ENCODE results near the gene LDB2. TPM values are rescaled to one million over a fixed set of nuclear protein-coding genes. Genes with fewer than 3 reads are reported as not detected.

Gene LDB2
- total and polyA plus RNA-seq, 5 experiments from 2014 or later: 0.38 TPM; not detected in 4

DNA sequence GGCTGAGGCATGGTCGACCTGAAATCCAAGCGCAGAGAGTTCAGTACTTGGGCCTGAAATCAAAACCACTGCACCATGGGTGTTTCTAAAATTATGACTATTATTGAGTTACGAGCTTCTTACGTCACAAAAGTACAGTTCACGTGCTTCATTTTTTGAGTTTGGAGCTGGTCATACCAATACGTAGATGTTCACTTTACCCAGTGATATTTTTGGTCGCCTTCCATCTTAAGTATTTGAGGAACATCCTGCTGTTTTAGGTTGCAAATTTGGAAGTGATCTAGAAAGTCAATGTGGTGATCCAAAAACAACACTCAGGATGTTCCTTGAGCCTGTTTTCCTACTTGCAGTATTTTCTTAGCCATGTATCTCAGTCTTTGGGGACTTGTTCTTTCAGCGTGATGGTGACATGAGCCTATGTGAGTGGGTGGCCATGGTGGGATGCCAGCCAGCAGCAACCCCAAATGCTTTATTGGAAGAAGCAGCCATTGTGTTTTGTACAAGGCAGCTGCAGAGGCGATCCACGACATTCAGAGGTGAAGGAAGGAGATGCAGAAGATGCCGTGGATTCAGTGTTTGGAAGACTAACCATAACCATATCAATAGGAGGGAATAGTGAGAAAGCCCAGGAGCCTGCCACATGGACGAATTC is 28.7 kb downstream of the LDB2 start:
- Mint-ChIP-seq H3K36me3 (no peaks in the 10 kb centered on the region), H3K27ac (no peak overlapping the region), H3K4me3 (no peak overlapping the region), H3K27me3 (no peaks in the 10 kb centered on the region), H3K9me3 (no peaks in the 10 kb centered on the region), H3K4me1 (peaks cover 0 to 2% (median 0%) of the 10 kb centered on the region in 4 donors)
- DNase-seq (no peak), ATAC-seq (no peak)
- POLR2A ChIA-PET: no interaction called here

DNA sequence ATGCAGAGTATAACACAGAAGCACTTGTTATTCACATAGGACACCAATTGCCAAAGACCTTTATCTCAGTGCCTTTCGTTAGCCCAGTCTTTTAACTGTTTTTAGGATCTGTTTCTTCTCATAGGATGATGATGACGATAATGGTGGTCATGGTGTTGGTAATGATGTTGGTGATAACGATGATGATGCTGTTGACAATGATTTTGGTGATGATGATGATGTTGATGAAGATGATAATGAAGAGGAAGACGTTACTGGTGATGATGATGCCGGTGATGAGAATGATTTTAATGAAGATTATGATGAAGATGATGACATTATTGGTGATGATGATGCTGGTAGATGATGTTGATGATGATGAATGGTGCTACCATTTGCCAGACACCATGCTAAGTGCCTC is 29.8 kb downstream of the LDB2 start:
- Mint-ChIP-seq H3K9me3 (peaks cover 0 to 2% (median 0%) of the 10 kb centered on the region in 9 donors), H3K4me3 (no peak overlapping the region), H3K36me3 (no peaks in the 10 kb centered on the region), H3K4me1 (peaks cover 0 to 2% (median 0%) of the 10 kb centered on the region in 4 donors), H3K27ac (no peak overlapping the region), H3K27me3 (no peaks in the 10 kb centered on the region)
- ATAC-seq (no peak), DNase-seq (no peak)
- POLR2A ChIA-PET: no interaction called here

DNA sequence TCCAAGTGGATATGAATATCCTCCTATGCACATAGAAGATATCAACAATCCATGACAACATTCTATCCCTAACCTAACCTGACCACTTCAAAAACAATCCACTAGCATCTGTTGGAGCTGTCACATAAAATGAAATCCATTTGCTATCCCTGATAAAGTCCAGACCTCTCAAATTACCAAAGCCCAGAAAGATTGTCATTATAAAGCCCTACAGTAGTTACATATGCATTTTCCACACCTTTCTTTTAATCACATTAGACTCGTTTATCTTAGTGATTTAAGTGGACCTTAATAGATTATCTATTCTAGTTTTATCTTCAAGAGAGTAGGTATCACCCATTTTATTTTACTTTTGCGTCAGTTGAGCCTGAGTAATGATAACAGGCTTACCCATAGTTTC is 30.6 kb downstream of the LDB2 start:
- Mint-ChIP-seq H3K27ac (no peak overlapping the region), H3K4me3 (no peak overlapping the region), H3K36me3 (no peaks in the 10 kb centered on the region), H3K4me1 (peaks cover 0 to 2% (median 0%) of the 10 kb centered on the region in 4 donors), H3K27me3 (no peaks in the 10 kb centered on the region), H3K9me3 (peaks cover 0 to 2% (median 0%) of the 10 kb centered on the region in 9 donors)
- POLR2A ChIA-PET: no interaction called here
- no peak for ATAC-seq
- no peak for DNase-seq

DNA sequence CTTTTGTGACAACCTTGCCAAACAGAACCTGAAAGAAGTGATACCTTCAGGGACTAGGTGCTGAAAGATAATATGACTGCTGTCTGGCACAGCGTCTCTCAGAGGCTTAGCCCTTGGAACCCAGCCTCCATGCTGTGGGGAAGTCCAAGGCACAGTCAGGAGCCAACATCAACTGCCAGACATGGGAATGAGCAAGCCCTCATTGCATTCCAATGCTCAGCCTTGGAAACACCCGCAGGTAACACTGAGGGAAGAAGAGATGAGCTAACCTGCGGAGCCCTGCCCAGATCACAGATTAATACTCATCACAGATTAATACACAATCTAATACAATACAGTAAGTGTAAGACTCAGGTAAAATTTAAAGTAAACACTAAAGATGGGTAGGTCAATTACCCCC is 31.5 kb downstream of the LDB2 start:
- peaks cover 0 to 2% (median 0%) of the 10 kb centered on the region in 9 donors for H3K9me3 Mint-ChIP-seq
- H3K27ac Mint-ChIP-seq: no peak overlapping the region
- POLR2A ChIA-PET: no interaction called here
- peaks cover 0 to 2% (median 0%) of the 10 kb centered on the region in 4 donors for H3K4me1 Mint-ChIP-seq
- no peak overlapping the region for H3K4me3 Mint-ChIP-seq
- no peaks in the 10 kb centered on the region for H3K27me3 Mint-ChIP-seq
- DNase-seq (no peak), ATAC-seq (no peak)
- no peaks in the 10 kb centered on the region for H3K36me3 Mint-ChIP-seq

DNA sequence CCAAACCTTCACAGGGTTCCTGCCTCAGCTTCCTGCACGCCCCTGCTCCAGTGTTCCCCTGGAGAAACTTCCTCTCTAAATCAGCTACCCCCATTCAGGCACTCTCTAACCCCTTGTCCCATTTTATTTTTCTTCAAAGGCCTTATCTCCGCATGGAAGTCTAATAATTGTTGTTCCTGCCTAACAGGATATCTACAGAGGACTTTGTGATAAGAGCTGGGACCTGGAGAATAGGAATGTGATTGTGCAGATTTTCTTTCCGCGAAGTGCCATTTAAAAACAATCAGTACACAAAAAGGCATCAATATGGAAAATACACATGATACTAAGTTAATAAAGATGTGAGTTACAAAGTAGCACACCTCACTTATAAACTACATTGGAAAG is 32.6 kb downstream of the LDB2 start:
- Mint-ChIP-seq H3K36me3 (no peaks in the 10 kb centered on the region), H3K4me1 (peaks cover 0 to 2% (median 0%) of the 10 kb centered on the region in 4 donors), H3K27ac (no peak overlapping the region), H3K4me3 (no peak overlapping the region), H3K27me3 (peaks cover 0 to 3% (median 0%) of the 10 kb centered on the region in 5 donors), H3K9me3 (peaks cover 0 to 2% (median 0%) of the 10 kb centered on the region in 9 donors)
- DNase-seq (no peak), ATAC-seq (no peak)
- POLR2A ChIA-PET: no interaction called here

DNA sequence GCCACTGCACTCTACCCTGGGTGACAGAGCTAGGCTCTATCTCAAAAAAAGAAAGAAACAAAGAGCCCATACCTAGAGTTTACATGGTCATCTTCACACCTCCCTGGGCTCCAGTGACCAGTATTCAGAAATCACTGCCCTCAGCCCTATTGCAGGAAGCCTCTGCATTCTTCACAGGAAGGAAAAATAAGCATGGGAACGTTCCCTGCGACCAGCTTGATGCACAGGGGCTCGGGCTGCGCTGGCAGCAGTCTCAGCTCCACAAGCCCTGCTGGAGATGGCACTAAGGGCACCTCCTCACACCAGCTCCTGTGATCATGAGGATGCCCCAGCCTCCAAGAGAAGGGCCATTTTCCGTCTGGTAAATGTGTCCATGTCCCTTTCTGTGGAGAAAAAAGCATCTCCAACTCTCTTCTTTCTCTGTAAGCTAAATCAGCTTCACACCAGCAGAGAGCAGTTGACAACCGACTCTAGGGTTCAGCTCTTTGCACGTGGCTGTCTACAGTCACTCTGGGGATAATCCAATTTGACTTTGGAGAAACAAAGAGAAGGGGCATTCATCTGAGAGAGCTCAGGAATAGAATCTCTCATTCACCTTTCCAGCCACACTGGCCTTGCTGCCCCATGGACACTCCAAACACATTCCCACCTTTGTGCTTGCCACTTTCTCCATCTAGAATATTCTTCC is 33.1 kb downstream of the LDB2 start:
- no peaks in the 10 kb centered on the region for H3K36me3 Mint-ChIP-seq
- no peak overlapping the region for H3K4me3 Mint-ChIP-seq
- ATAC-seq (no peak), DNase-seq (no peak)
- POLR2A ChIA-PET: no interaction called here
- no peak overlapping the region for H3K27ac Mint-ChIP-seq
- H3K4me1 Mint-ChIP-seq: peaks cover 0 to 2% (median 0%) of the 10 kb centered on the region in 4 donors
- peaks cover 0 to 2% (median 0%) of the 10 kb centered on the region in 9 donors for H3K9me3 Mint-ChIP-seq
- peaks cover 0 to 3% (median 0%) of the 10 kb centered on the region in 5 donors for H3K27me3 Mint-ChIP-seq

DNA sequence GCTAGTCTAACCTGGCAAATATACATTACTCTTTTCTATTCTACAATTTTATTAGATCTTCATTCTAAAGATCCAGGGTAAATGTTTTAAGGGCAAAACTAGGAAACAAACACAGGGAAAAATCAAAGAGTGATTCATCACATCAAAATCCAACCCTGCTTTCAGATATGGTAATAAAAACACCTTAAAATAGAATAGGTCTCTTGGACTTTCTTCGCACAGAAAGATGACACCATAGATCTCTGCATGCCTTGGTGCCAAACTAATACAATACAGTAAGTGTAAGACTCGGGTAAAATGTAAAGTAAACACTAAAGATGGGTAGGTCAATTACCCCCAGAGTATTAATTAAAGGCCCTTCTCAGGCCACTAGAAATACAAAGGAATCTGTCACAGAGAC is 34.2 kb downstream of the LDB2 start:
- Mint-ChIP-seq H3K36me3 (no peaks in the 10 kb centered on the region), H3K27ac (no peak overlapping the region), H3K9me3 (peaks cover 0 to 2% (median 0%) of the 10 kb centered on the region in 9 donors), H3K4me1 (peaks cover 0 to 2% (median 0%) of the 10 kb centered on the region in 4 donors), H3K27me3 (peaks cover 0 to 3% (median 0%) of the 10 kb centered on the region in 5 donors), H3K4me3 (no peak overlapping the region)
- DNase-seq (no peak), ATAC-seq (no peak)
- POLR2A ChIA-PET: no interaction called here

DNA sequence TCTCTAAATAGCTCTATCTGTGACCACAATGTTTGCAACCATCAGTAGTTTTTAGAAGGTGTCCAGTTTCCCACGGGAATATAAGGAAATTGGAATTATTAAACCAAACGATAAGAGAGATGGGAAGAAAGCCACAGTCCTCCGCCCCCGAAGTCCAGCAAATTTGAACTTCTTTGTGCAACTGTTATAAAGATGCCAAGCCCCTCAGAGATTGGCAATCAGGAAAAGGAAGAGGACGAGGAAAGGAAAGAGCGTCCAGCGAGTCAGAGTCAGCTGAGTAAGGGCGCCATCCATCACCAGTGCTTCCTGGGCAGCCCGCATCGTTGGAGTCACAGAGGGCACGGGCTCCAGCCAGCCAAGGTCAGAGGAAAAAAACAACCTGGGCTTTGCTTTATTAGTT is 35.7 kb downstream of the LDB2 start:
- no peak overlapping the region for H3K27ac Mint-ChIP-seq
- ATAC-seq (no peak), DNase-seq (no peak)
- H3K36me3 Mint-ChIP-seq: no peaks in the 10 kb centered on the region
- no peak overlapping the region for H3K4me3 Mint-ChIP-seq
- H3K9me3 Mint-ChIP-seq: peaks cover 0 to 2% (median 0%) of the 10 kb centered on the region in 9 donors
- H3K27me3 Mint-ChIP-seq: peaks cover 0 to 3% (median 0%) of the 10 kb centered on the region in 5 donors
- POLR2A ChIA-PET: no interaction called here
- peaks cover 0 to 2% (median 0%) of the 10 kb centered on the region in 4 donors for H3K4me1 Mint-ChIP-seq

DNA sequence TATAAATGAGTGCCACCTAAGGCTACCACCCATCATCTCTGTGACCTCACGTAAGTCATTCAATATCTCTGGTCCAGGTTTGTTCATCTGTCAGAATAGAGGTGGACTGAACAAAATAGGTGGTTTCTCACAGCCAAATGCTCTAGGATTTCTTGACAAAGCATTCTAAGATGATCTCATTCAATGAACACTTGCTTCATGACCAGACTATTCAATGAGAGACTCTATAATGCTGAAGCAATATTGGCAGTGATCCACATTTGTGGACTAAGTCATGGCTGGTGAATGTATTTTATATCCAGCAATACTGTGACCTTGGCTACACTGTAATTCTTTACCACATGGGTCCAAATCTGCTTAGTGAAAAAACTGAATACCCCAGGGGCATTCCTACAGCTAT is 37.9 kb downstream of the LDB2 start:
- H3K27me3 Mint-ChIP-seq: peaks cover 2 to 12% (median 3%) of the 10 kb centered on the region in 5 donors
- ATAC-seq: no peak
- no peaks in the 10 kb centered on the region for H3K4me1 Mint-ChIP-seq

DNA sequence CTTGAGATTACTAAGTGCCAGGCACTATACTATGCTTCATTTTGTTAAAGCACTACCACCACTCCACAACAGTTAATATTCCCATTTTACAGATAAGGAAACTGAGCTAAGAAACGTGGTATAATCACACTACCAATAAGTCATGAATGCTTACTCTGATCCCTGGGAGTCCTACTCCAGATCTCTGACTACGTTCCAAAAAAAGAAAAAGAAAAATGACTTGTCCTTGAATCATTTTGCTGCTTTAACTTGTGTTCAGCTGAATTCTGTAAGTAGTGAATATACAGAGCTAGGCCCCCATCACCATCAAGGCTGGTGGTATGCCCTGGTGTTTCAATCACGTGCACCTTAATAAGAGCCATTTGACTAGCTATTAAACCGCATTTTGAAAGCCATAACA is 39.4 kb downstream of the LDB2 start:
- POLR2A ChIA-PET: no interaction called here
- no peak overlapping the region for H3K4me3 Mint-ChIP-seq
- no peaks in the 10 kb centered on the region for H3K4me1 Mint-ChIP-seq
- H3K27ac Mint-ChIP-seq: no peak overlapping the region
- peaks cover 0 to 2% (median 0%) of the 10 kb centered on the region in 9 donors for H3K9me3 Mint-ChIP-seq
- H3K27me3 Mint-ChIP-seq: peaks cover 2 to 12% (median 3%) of the 10 kb centered on the region in 5 donors
- ATAC-seq (no peak), DNase-seq (no peak)
- H3K36me3 Mint-ChIP-seq: no peaks in the 10 kb centered on the region

More for the DNA sequence above, 37.9 kb downstream of the LDB2 start:
- DNase-seq: no peak
- no peaks in the 10 kb centered on the region for H3K36me3 Mint-ChIP-seq
- H3K9me3 Mint-ChIP-seq: peaks cover 0 to 2% (median 0%) of the 10 kb centered on the region in 9 donors
- H3K27ac Mint-ChIP-seq: no peak overlapping the region
- POLR2A ChIA-PET: no interaction called here
- H3K4me3 Mint-ChIP-seq: no peak overlapping the region

DNA sequence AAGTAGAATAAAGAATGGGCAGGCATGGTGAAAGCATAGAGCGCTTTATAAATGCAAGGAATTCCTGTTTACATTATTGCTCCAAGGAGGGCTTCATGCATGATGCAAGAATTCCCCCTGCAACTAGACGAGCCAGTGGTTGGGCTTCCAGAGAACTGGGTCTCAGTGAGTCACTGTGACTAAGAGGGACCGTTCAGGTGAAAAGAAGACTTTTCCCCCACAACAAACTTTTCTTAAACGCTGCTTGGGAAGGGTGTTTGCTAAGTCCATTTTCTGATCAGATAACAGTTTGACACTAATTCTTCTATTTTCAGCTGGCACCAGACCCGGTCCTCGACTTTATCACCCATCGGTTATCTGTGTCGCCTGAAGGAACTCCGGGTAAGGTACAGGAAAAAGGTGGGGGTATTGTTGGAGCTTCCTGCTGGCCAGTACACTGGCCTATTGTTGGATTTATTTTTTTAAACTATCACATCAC is 40.1 kb downstream of the LDB2 start:
- DNase-seq (no peak), ATAC-seq (no peak)
- POLR2A ChIA-PET: no interaction called here
- Mint-ChIP-seq H3K4me3 (no peak overlapping the region), H3K9me3 (peaks cover 0 to 2% (median 0%) of the 10 kb centered on the region in 9 donors), H3K4me1 (no peaks in the 10 kb centered on the region), H3K27ac (no peak overlapping the region), H3K27me3 (peaks cover 2 to 12% (median 5%) of the 10 kb centered on the region in 5 donors), H3K36me3 (no peaks in the 10 kb centered on the region)

DNA sequence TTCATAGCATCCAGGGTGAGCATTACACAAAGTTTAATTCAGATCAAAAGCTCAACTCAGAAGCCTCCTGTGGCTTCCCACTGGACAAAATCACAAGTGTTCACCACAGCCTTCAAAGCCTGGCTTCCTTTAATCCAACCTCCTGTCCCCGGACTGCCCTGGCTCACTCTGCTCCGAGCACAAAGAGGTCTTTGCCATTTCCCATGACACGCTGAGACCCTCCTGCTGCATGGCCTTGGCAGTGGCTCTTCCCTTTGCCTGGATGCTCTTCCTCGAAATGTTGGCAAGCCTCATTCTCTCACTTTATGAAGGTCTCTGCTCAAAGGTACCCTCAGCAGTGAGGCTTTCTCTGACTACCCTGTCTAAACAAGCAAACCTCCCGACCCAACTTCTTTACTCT is 41.0 kb downstream of the LDB2 start:
- no peak for DNase-seq
- H3K4me3 Mint-ChIP-seq: no peak overlapping the region

DNA sequence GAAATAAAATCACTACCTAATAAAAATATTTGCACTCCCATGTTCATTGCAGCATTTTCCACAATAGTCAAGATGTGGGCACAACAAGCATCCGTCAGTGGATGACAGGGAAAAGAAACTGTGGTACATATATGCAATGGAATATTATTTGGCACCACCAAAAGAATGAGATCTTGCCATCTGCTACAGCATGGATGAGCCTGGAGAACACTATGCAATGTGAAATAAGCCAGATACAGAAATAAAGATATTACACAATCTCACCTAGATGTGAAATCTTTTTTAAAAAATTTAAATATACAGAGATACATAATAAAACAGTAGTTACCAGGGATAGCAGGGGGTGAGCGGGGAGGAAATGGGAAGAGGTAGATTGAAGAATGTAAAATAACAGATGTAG is 44.8 kb downstream of the LDB2 start:
- Mint-ChIP-seq H3K9me3 (peaks cover 0 to 3% (median 0%) of the 10 kb centered on the region in 9 donors), H3K4me3 (no peak overlapping the region), H3K4me1 (no peaks in the 10 kb centered on the region), H3K27ac (no peak overlapping the region), H3K27me3 (peaks cover 2 to 24% (median 13%) of the 10 kb centered on the region in 5 donors), H3K36me3 (no peaks in the 10 kb centered on the region)
- POLR2A ChIA-PET: no interaction called here
- no peak for DNase-seq
- no peak for ATAC-seq

More for the DNA sequence above, 41.0 kb downstream of the LDB2 start:
- Mint-ChIP-seq H3K9me3 (peaks cover 0 to 2% (median 0%) of the 10 kb centered on the region in 9 donors), H3K36me3 (no peaks in the 10 kb centered on the region), H3K27ac (peak overlapping the region in 1 of 10 donors; percentile 34), H3K4me1 (no peaks in the 10 kb centered on the region), H3K27me3 (peaks cover 2 to 12% (median 5%) of the 10 kb centered on the region in 5 donors)
- no peak for ATAC-seq
- POLR2A ChIA-PET: no interaction called here

All from naive thymus-derived CD8-positive, alpha-beta T cell (primary cell).